LNCAP (cell line): ENCODE data around the gene SULT1A2.

Source experiments
- TF ChIP-seq, protein P1 (sequence below): fragments of 450-650 bp; IDR thresholded peaks from 2 replicates; pipeline ENCODE4 v1.5.1; 2017; ENCODE audit warnings: mild to moderate bottlenecking

The SULT1A2 gene

DNA sequence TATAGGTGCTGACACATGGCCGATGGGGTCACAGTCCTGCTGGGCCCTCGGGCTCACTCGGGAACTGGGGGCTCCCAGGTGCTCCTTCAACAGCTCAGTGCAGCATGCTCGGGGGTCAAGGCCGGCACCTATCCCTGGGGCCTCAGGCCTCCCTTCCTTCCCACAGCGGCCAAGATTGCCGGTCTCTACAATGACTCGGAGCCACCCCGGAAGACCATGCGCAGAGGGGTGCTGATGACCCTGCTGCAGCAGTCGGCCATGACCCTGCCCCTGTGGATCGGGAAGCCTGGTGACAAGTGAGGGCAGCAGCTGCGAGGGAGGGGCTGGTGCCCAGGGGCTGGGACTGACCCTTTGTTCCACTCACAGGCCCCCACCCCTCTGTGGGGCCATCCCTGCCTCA, 6.9 kb downstream of the SULT1A2 start:
- TF ChIP-seq, protein P1, sequence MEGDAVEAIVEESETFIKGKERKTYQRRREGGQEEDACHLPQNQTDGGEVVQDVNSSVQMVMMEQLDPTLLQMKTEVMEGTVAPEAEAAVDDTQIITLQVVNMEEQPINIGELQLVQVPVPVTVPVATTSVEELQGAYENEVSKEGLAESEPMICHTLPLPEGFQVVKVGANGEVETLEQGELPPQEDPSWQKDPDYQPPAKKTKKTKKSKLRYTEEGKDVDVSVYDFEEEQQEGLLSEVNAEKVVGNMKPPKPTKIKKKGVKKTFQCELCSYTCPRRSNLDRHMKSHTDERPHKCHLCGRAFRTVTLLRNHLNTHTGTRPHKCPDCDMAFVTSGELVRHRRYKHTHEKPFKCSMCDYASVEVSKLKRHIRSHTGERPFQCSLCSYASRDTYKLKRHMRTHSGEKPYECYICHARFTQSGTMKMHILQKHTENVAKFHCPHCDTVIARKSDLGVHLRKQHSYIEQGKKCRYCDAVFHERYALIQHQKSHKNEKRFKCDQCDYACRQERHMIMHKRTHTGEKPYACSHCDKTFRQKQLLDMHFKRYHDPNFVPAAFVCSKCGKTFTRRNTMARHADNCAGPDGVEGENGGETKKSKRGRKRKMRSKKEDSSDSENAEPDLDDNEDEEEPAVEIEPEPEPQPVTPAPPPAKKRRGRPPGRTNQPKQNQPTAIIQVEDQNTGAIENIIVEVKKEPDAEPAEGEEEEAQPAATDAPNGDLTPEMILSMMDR, result no peak

DNA sequence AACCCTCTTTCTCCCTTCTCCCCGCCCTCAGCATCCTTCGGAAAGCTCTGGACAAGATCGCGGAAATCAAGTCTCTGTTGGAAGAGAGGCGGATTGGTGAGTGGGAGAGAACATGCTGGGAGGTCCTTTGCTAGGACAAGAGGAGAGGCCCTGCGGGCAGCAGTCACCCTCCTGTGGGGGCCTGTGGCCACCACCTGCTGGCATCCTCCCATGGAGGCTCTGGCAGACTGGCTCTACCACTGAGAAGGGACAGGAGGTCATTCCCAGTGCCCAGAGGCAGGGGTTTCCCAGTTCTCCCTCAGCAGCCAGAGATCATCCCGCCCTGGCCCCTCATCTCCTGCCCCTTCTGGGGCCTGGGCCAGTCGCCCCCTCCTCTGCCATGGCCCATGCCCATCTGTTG, 7.8 kb downstream of the SULT1A2 start:
- TF ChIP-seq, protein P1, result no peak

- TF ChIP-seq, protein P1, result no peak
Observed at GRCh38 chr16:28587386-28587785, 9.5 kb downstream of the SULT1A2 start.

GRCh38 chr16:28586466-28586865, 10.4 kb downstream of the SULT1A2 start:
- TF ChIP-seq, protein P1, result no peak

- TF ChIP-seq, protein P1, result no peak
Observed at GRCh38 chr16:28585674-28586073, 11.2 kb downstream of the SULT1A2 start.

DNA sequence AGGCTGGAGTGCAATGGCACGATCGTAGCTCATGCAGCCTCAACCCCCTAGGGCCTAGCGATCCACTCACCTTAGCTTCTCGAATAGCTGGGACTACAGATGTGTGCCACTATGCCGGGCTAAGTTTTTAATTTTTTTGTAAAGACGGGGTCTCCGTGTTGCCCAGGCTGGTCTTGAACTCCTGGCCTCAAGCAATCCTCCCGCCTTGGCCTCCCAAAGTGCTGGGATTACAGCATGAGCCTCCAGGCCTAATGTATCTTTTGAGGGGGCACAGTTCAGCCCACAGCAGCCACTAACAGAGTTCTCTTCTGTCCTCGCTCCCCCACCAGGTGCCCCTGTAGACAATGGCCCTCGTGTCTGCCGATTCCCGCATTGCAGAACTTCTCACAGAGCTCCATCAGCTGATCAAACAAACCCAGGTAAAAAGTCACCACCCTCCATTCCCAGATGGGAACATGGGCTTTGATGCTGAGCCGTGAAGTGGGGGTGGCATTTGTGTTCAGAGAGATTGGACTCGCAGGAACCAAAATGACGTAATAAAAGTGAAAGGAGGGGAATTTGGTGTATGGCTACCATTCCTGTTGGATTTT, 16.0 kb downstream of the SULT1A2 start:
- TF ChIP-seq, protein P1, result no peak

DNA sequence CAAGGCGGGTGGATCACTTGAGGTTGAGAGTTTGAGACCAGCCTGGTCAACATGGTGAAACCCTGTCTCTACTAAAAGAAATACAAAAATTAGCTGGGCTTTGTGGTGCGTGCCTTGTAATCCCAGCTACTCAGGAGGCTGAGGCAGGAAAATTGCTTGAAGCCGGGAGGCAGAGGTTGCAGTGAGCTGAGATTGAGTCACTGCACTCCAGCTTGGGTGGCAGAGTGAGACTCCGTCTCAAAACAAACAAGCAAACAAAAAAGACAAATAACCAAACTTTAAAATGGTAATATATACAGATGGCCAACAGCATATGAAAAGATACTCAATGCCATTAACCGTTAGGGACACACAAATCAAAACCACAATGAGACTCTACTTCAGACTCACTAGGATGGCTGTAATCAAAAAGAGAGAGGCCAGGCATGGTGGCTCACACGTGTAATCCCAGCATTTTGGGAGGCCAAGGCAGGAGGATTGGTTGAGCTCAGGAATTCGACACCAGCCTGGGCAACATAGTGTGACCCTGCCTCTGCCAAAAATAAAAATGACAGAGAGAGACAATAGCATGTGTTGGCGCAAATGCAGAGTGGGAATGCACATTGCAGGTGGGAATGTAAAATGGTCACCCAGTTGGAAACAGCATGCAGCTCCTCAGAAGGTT, 21.3 kb downstream of the SULT1A2 start:
- TF ChIP-seq, protein P1, result no peak
